ENCODE data around the gene SCRT2.

DNA sequence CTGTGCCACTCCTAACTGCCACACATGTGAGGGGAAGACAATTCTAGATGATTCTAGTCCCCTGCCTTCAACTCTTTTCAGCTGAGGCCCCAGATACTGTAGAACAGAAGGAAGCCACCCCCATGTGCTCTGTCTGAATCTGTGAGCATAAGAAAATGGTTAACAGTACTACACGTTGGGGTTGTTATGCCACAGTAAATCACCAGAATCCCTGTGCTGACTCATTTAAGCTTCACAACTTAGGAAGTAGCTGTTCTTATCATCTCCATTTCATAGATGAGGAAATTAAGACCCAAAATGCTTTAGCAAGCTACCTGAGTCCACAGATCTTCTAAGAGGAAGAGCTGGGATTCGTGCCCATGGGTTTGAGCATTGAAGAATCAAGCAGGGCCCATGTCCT lies 27.4 kb upstream of the SCRT2 start:
- TF ChIP-seq, protein P1, sequence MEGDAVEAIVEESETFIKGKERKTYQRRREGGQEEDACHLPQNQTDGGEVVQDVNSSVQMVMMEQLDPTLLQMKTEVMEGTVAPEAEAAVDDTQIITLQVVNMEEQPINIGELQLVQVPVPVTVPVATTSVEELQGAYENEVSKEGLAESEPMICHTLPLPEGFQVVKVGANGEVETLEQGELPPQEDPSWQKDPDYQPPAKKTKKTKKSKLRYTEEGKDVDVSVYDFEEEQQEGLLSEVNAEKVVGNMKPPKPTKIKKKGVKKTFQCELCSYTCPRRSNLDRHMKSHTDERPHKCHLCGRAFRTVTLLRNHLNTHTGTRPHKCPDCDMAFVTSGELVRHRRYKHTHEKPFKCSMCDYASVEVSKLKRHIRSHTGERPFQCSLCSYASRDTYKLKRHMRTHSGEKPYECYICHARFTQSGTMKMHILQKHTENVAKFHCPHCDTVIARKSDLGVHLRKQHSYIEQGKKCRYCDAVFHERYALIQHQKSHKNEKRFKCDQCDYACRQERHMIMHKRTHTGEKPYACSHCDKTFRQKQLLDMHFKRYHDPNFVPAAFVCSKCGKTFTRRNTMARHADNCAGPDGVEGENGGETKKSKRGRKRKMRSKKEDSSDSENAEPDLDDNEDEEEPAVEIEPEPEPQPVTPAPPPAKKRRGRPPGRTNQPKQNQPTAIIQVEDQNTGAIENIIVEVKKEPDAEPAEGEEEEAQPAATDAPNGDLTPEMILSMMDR (IDR thresholded peaks at IDR 0.05; ENCODE audit: poor library complexity, severe bottlenecking), result no peak
- TF ChIP-seq POLR2AphosphoS5 (IDR thresholded peaks at IDR 0.05), result no peak
- TF ChIP-seq, protein P2, sequence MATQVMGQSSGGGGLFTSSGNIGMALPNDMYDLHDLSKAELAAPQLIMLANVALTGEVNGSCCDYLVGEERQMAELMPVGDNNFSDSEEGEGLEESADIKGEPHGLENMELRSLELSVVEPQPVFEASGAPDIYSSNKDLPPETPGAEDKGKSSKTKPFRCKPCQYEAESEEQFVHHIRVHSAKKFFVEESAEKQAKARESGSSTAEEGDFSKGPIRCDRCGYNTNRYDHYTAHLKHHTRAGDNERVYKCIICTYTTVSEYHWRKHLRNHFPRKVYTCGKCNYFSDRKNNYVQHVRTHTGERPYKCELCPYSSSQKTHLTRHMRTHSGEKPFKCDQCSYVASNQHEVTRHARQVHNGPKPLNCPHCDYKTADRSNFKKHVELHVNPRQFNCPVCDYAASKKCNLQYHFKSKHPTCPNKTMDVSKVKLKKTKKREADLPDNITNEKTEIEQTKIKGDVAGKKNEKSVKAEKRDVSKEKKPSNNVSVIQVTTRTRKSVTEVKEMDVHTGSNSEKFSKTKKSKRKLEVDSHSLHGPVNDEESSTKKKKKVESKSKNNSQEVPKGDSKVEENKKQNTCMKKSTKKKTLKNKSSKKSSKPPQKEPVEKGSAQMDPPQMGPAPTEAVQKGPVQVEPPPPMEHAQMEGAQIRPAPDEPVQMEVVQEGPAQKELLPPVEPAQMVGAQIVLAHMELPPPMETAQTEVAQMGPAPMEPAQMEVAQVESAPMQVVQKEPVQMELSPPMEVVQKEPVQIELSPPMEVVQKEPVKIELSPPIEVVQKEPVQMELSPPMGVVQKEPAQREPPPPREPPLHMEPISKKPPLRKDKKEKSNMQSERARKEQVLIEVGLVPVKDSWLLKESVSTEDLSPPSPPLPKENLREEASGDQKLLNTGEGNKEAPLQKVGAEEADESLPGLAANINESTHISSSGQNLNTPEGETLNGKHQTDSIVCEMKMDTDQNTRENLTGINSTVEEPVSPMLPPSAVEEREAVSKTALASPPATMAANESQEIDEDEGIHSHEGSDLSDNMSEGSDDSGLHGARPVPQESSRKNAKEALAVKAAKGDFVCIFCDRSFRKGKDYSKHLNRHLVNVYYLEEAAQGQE (IDR thresholded peaks at IDR 0.05; ENCODE audit: borderline replicate concordance), result no peak
